22Rv1 (cell line): Measurements from ENCODE around the gene EXOSC3.

ENCODE experiments used
- H3K27ac ChIP-seq: fragments of 450-650 bp; 2 replicates; pipeline ENCODE4 v1.5.1; 2017
- ZFX ChIP-seq: fragments of 450-650 bp; IDR thresholded peaks from 2 replicates; pipeline ENCODE4 v1.6.1; 2017; ENCODE audit warnings: antibody characterized with exemption, borderline replicate concordance
- TF ChIP-seq, protein P1 (sequence below): fragments of 450-650 bp; IDR thresholded peaks from 2 replicates; pipeline ENCODE4 v1.5.1; 2017; ENCODE audit warnings: mild to moderate bottlenecking

EXOSC3 gene

GRCh38 chr9:37751186-37751585 lies 33.7 kb downstream of the EXOSC3 start:
- TF ChIP-seq, protein P1, sequence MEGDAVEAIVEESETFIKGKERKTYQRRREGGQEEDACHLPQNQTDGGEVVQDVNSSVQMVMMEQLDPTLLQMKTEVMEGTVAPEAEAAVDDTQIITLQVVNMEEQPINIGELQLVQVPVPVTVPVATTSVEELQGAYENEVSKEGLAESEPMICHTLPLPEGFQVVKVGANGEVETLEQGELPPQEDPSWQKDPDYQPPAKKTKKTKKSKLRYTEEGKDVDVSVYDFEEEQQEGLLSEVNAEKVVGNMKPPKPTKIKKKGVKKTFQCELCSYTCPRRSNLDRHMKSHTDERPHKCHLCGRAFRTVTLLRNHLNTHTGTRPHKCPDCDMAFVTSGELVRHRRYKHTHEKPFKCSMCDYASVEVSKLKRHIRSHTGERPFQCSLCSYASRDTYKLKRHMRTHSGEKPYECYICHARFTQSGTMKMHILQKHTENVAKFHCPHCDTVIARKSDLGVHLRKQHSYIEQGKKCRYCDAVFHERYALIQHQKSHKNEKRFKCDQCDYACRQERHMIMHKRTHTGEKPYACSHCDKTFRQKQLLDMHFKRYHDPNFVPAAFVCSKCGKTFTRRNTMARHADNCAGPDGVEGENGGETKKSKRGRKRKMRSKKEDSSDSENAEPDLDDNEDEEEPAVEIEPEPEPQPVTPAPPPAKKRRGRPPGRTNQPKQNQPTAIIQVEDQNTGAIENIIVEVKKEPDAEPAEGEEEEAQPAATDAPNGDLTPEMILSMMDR: no peak
- no peak for TF ChIP-seq ZFX
- no peak overlapping the region for H3K27ac ChIP-seq

DNA sequence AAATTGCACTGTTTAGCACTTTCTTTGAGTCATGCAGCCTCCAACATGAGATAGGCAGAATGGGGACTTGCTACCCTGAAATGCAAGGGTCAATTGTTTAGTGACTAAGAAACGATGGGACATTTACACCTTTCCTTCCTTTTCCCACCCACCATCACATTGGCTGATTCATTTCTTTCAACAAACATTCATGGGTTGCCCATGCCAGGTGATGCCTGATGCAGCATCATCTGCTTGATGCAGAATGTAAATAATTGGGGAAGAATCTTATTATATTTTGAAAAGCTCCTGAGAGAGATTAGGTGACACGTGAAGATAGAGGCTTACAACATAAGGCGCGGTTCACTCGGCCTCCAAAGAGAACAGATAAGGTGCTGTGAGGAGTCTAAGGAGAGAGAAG lies 35.7 kb downstream of the EXOSC3 start:
- TF ChIP-seq ZFX: no peak
- TF ChIP-seq, protein P1: no peak

GRCh38 chr9:37747271-37747753 lies 37.6 kb downstream of the EXOSC3 start:
- H3K27ac ChIP-seq: no peak overlapping the region
- TF ChIP-seq ZFX: no peak
- TF ChIP-seq, protein P1: peak; percentile 95

More for the DNA sequence above, 35.7 kb downstream of the EXOSC3 start:
- H3K27ac ChIP-seq: no peak overlapping the region

DNA sequence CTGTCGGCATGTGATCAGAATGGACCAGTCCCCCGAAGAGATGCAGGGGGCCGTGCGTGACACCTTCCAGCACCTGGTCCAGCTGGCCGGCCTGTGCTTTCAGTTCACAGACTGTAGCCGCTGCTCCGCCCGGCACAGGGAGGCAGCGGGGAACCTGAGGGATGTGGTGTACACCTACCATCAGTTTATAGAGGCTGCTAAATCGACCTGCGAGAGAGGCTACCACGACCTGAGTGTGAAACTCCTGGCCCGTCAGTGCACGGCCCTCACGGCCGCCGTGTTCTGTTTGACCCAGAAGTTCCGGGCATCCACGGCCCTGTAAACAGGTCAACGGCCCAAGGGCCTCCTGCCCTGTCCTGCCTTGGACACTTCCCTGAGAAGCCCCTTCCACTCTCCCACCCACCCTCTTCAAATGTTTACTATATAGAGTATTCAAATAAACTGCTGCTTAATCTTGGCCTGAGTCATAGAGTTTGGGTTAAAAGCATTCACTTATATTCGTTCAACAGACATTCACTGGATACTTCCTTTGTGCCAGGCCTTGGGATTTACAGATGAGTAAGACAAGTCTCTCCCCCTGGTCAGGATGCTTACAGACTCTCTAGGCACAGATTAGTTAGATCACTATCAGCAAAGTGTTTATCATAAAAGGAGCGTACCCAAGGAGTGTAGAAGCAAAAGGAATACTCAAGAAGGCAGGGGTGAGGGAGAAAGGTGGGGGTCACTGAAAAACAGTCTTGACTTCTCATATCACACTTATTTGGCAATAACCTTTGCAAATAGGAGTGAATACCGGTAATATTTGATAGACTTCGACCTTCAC lies 38.2 kb downstream of the EXOSC3 start:
- no peak for TF ChIP-seq ZFX
- TF ChIP-seq, protein P1: no peak
- H3K27ac ChIP-seq: no peak overlapping the region

DNA sequence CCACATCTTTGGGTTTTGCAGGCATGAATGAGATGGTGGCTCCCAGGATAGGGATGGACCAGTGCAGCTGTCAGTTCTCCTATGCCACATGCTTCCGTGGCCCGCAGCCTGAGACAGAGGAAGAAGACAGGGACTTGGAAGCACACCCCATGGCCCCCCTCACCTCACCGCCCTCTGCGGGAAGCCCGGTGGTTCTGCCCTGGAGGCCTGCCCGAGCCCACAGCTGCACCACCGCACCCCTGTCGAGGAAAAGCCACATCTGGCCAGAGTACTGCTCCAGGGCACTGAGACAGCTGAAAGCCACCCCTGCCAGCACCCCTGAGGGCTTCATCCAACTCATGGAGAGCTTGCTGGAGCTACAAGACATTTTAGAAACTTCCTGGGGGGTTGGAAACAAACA lies 38.9 kb downstream of the EXOSC3 start:
- TF ChIP-seq ZFX: no peak
- TF ChIP-seq, protein P1: no peak
- no peak overlapping the region for H3K27ac ChIP-seq

DNA sequence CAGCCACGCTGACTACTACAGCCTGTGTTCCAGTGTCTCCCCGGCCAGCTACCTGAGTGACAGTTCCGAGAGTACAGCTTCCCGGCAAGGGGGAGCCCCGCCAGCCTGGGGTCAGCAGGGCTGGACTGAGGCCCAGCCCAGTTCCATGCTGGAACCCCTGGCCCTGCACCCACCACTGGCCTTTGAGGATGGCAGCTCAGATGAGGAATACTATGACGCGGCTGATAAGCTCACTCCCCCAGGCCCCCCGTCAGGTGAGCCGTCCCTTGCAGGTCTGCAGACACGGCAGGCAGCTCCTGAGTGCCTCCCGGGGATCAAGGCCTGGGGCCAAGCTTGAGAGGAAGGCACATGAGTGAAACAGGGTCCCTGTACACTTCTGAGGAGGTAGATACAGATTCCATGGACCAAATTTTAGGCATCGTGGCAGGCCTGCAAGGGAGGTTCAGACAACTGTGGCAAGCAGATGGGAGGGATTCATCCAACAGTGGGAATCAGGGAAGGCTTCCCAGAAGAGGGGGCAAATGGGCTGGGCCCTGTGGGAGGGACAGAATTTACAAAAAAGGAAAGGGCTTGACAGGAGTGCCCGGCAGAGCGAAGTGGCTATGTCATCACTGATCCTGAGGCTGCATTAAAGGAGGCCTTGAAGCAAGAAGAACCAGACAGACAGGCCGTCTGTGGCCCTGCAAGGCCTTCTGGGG lies 44.1 kb downstream of the EXOSC3 start:
- no peak overlapping the region for H3K27ac ChIP-seq
- TF ChIP-seq, protein P1: no peak
- TF ChIP-seq ZFX: no peak

- no peak overlapping the region for H3K27ac ChIP-seq
- TF ChIP-seq, protein P1: no peak
- TF ChIP-seq ZFX: no peak
Measured at GRCh38 chr9:37740128-37740527, 44.7 kb downstream of the EXOSC3 start.
